CD14-positive monocyte (primary cell): ENCODE measurements around the gene BCAS1. TPM values are rescaled to one million over a fixed set of nuclear protein-coding genes. Genes with fewer than 3 reads are reported as not detected.
A peak's percentile ranks its signal among the peaks of the same experiment; 100 is the strongest.

Experiments
- DNase-seq, 3 donors: peaks; one replicate each; pipeline ENCODE4 v3.0.0-alpha.2; 2011 to 2022
- H2AFZ ChIP-seq: 2 replicates; pipeline ENCODE4 v1.6.0; 2012; ENCODE audit warnings: mild to moderate bottlenecking, low read depth, low read length, inconsistent platforms; ENCODE audit not compliant: insufficient read depth, poor library complexity, severe bottlenecking
- H3K27ac ChIP-seq, 2 donors: 1 replicate in 1 of 2; 2 replicates in 1 of 2; pipeline ENCODE4 v1.5.1; 2012 to 2013; ENCODE audit warnings: low read length in 2 of 2, control low read depth in 1 of 2, inconsistent platforms in 1 of 2, low read depth in 1 of 2, mild to moderate bottlenecking in 1 of 2
- H3K27me3 ChIP-seq, 2 donors: one replicate each; pipeline versions ENCODE4 v1.6.0 to v1.6.1; 2011 to 2013; ENCODE audit warnings: low read length in 2 of 2; ENCODE audit not compliant: control insufficient read depth in 2 of 2, insufficient read depth in 2 of 2
- H3K36me3 ChIP-seq, 2 donors: replicated peaks in 1 of 2; 1 replicate in 1 of 2; 2 replicates in 1 of 2; pipeline versions ENCODE4 v1.5.1 to v1.6.1; 2012 to 2013; ENCODE audit warnings: low read length in 2 of 2, control low read depth in 1 of 2, inconsistent platforms in 1 of 2, mild to moderate bottlenecking in 1 of 2; ENCODE audit not compliant: insufficient read depth in 2 of 2, control insufficient read depth in 1 of 2
- H3K4me1 ChIP-seq, 2 donors: 1 replicate in 1 of 2; 2 replicates in 1 of 2; pipeline versions ENCODE4 v1.5.1 to v1.6.1; 2012 to 2013; ENCODE audit warnings: low read length in 2 of 2, control low read depth in 1 of 2, inconsistent platforms in 1 of 2, mild to moderate bottlenecking in 1 of 2, moderate library complexity in 1 of 2; ENCODE audit not compliant: insufficient read depth in 2 of 2, control insufficient read depth in 1 of 2
- H3K4me2 ChIP-seq: replicated peaks from 2 replicates; pipeline ENCODE3; 2012; ENCODE audit warnings: low read length, moderate library complexity, mild to moderate bottlenecking; ENCODE audit not compliant: poor library complexity, severe bottlenecking; ENCODE audit errors: extremely low read depth
- H3K4me3 ChIP-seq, 3 experiments: fragments of 200-600 bp in 1 of 3; sonication (generic) in 1 of 3; replicated peaks in 1 of 3; 1 replicate in 2 of 3; 2 replicates in 1 of 3; pipeline ENCODE4 v1.5.1; 2011 to 2013; ENCODE audit warnings: low read length in 3 of 3, mild to moderate bottlenecking in 3 of 3, control low read depth in 2 of 3, low read depth in 2 of 3, inconsistent platforms in 1 of 3, moderate library complexity in 1 of 3
- H3K79me2 ChIP-seq: 2 replicates; pipeline ENCODE4 v1.6.0; 2012; ENCODE audit warnings: mild to moderate bottlenecking, control low read depth, inconsistent platforms, low read length, moderate library complexity; ENCODE audit not compliant: insufficient read depth
- H3K9ac ChIP-seq: 2 replicates; pipeline ENCODE4 v1.6.0; 2017; ENCODE audit warnings: low read length, mild to moderate bottlenecking; ENCODE audit not compliant: insufficient read depth, poor library complexity, severe bottlenecking
- H3K9me3 ChIP-seq, 2 donors: replicated peaks in 1 of 2; 1 replicate in 1 of 2; 2 replicates in 1 of 2; pipeline versions ENCODE4 v1.5.1 to v1.6.1; 2012 to 2013; ENCODE audit warnings: low read length in 2 of 2, control low read depth in 1 of 2; ENCODE audit not compliant: control insufficient read depth in 1 of 2, insufficient read depth in 1 of 2
- H4K20me1 ChIP-seq: 2 replicates; pipeline ENCODE4 v1.6.0; 2012; ENCODE audit warnings: mild to moderate bottlenecking, low read length, control low read depth, moderate library complexity; ENCODE audit not compliant: insufficient read depth
- H3K27ac Mint-ChIP-seq, 7 donors: one replicate each; pipeline ENCODE4 v1.8.0; 2020; ENCODE audit warnings: mild to moderate bottlenecking in 7 of 7, mixed read lengths in 7 of 7, moderate library complexity in 6 of 7, inconsistent platforms in 2 of 7
- H3K27me3 Mint-ChIP-seq, 3 donors: one replicate each; pipeline ENCODE4 v1.8.0; 2021 to 2022; ENCODE audit warnings: low read depth in 3 of 3, mild to moderate bottlenecking in 3 of 3, mixed read lengths in 3 of 3, moderate library complexity in 3 of 3, inconsistent platforms in 1 of 3
- H3K36me3 Mint-ChIP-seq, 2 donors: one replicate each; pipeline ENCODE4 v1.8.0; 2020; ENCODE audit warnings: mixed read lengths in 2 of 2, inconsistent platforms in 1 of 2, mild to moderate bottlenecking in 1 of 2
- H3K4me1 Mint-ChIP-seq: one replicate; pipeline ENCODE4 v1.8.0; 2020; ENCODE audit warnings: mild to moderate bottlenecking, mixed read lengths
- H3K4me3 Mint-ChIP-seq, 2 donors: one replicate each; pipeline ENCODE4 v1.8.0; 2020; ENCODE audit warnings: mild to moderate bottlenecking in 2 of 2, mixed read lengths in 2 of 2, moderate library complexity in 1 of 2
- H3K9me3 Mint-ChIP-seq, 7 donors: one replicate each; pipeline ENCODE4 v1.8.0; 2020 to 2022; ENCODE audit warnings: mixed read lengths in 7 of 7, mild to moderate bottlenecking in 6 of 7, moderate library complexity in 6 of 7, inconsistent platforms in 2 of 7
- CTCF ChIP-seq: fragments of 200-600 bp; IDR thresholded peaks from one replicate; pipeline ENCODE4 v1.8.0; 2022; ENCODE audit warnings: antibody characterized with exemption, mild to moderate bottlenecking
- WGBS: methylation state at CpG from one replicate; pipeline ENCODE4 v1.1.5; 2013; ENCODE audit warnings: missing lambda C conversion rate; ENCODE audit not compliant: insufficient coverage; 5-methylcytosine and 5-hydroxymethylcytosine counted together
- intact Hi-C, 2 donors: fragments of 100-400 bp; cut with micrococcal nuclease; formaldehyde crosslinking; loops; one replicate each; pipeline versions ENCODE4 v1.15.0 to v1.15.1; 2023
- polyA plus RNA-seq, 3 donors: library from polyadenylated mRNA; depleted of rRNA in 1 of 3; unstranded in 2 of 3; stranded (reverse) in 1 of 3; fragments of 300-500 nt in 2 of 3; fragments of >200 nt in 1 of 3; fragmentation: Illumina TruSeq in 2 of 3; gene quantifications; 1 replicate in 2 of 3; 2 replicates in 1 of 3; pipeline ENCODE4 v1.2.3, GENCODE V29; 2012 to 2021

BCAS1 gene
- polyA plus RNA-seq, 3 donors, result 0.01 to 0.02 TPM; not detected in 1

DNA sequence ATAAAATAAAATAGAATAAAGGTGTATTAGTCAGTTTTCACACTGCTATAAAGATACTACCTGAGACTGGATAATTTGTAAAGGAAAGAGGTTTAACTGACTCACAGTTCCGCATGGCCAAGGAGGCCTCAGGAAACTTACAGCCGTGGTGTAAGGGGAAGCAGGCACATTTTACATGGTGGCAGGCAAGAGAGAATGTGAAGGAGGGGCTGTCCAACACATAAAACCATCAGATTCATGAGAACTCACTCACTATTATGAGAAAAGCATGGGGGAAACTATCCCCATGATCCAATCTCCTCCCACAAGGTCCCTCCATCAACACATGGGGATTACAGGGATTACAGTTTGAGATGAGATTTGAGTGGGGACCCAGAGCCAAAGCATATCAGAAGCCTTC lies 41.1 kb upstream of the BCAS1 start:
- Histone ChIP-seq H3K36me3 (no peaks in the 10 kb centered on the region), H3K9ac (no peak overlapping the region), H3K4me3 (no peak overlapping the region), H3K27ac (no peak overlapping the region), H3K79me2 (no peaks in the 10 kb centered on the region), H2AFZ (no peak overlapping the region), H3K4me2 (no peak overlapping the region), H3K27me3 (no peaks in the 10 kb centered on the region), H3K4me1 (peaks cover 25 to 33% of the 10 kb centered on the region in 2 donors), H4K20me1 (no peaks in the 10 kb centered on the region), H3K9me3 (no peaks in the 10 kb centered on the region)
- H3K9me3 Mint-ChIP-seq, result peaks cover 3 to 7% (median 4%) of the 10 kb centered on the region in 7 donors
- intact Hi-C loops, result no loop called here
- H3K27ac Mint-ChIP-seq, result no peak overlapping the region
- no peak for DNase-seq
- H3K4me3 Mint-ChIP-seq, result no peak overlapping the region
- H3K27me3 Mint-ChIP-seq, result peaks cover 0 to 3% (median 0%) of the 10 kb centered on the region in 3 donors
- WGBS, result no CpG with 5 or more reads among the region's 2 CpGs
- no peak for TF ChIP-seq CTCF
- no peaks in the 10 kb centered on the region for H3K36me3 Mint-ChIP-seq
- H3K4me1 Mint-ChIP-seq, result peaks cover 37% of the 10 kb centered on the region

GRCh38 chr20:54110457-54110856 lies 40.1 kb upstream of the BCAS1 start:
- 93% methylated on average over 2 of the region's 3 CpGs for WGBS
- Mint-ChIP-seq H3K4me3 (no peak overlapping the region), H3K9me3 (peaks cover 3 to 7% (median 4%) of the 10 kb centered on the region in 7 donors), H3K36me3 (no peaks in the 10 kb centered on the region), H3K27me3 (peaks cover 0 to 3% (median 0%) of the 10 kb centered on the region in 3 donors), H3K4me1 (peaks cover 27% of the 10 kb centered on the region), H3K27ac (peak overlapping the region in 1 of 7 donors; percentile 19)
- Histone ChIP-seq H3K4me1 (peaks cover 15 to 23% of the 10 kb centered on the region in 2 donors), H4K20me1 (no peaks in the 10 kb centered on the region), H3K9me3 (no peaks in the 10 kb centered on the region), H3K79me2 (no peaks in the 10 kb centered on the region), H3K27ac (no peak overlapping the region), H3K4me3 (no peak overlapping the region), H3K4me2 (no peak overlapping the region), H3K27me3 (no peaks in the 10 kb centered on the region), H2AFZ (no peak overlapping the region), H3K36me3 (no peaks in the 10 kb centered on the region), H3K9ac (no peak overlapping the region)
- intact Hi-C loops, result no loop called here
- DNase-seq, result no peak
- TF ChIP-seq CTCF, result no peak
